Ovary (tissue), 9 donors: ENCODE results near the gene GLO1. TPM values are rescaled to one million over a fixed set of nuclear protein-coding genes. Genes with fewer than 3 reads are reported as not detected.
"Not testable (repeated sequence)": the region's sequence is repeated elsewhere in the genome, so short reads cannot be mapped to it uniquely, and the experiment has no call there.

Experiments
- DNase-seq, 5 donors: peaks; one replicate each; pipeline ENCODE4 v3.0.0-alpha.2; 2019 to 2020
- H3K27ac ChIP-seq, 2 donors: fragments of 200-600 bp; one replicate each; pipeline versions ENCODE4 v1.5.1 to v1.8.0; 2019 to 2022
- H3K27me3 ChIP-seq: fragments of 200-600 bp; one replicate; pipeline ENCODE4 v1.8.0; 2022
- H3K36me3 ChIP-seq: fragments of 200-600 bp; sonication (generic); one replicate; pipeline ENCODE4 v1.5.1; 2019
- H3K4me1 ChIP-seq: one replicate; pipeline ENCODE4 v1.8.1; 2013; ENCODE audit warnings: mild to moderate bottlenecking, moderate library complexity; ENCODE audit not compliant: insufficient read depth
- H3K4me3 ChIP-seq: fragments of 200-600 bp; sonication (generic); one replicate; pipeline ENCODE4 v1.5.1; 2017
- H3K9me3 ChIP-seq, 2 donors: fragments of 200-600 bp in 1 of 2; sonication (generic) in 1 of 2; one replicate each; pipeline versions ENCODE4 v1.5.1 to v1.8.1; 2013 to 2019; ENCODE audit warnings: mild to moderate bottlenecking in 1 of 2, moderate library complexity in 1 of 2
- EP300 ChIP-seq: sonication (generic); formaldehyde crosslinking; IDR thresholded peaks from one replicate; pipeline ENCODE4 v1.6.1; 2017; ENCODE audit warnings: antibody characterized with exemption
- POLR2A ChIP-seq: fragments of 450-650 bp; IDR thresholded peaks from one replicate; pipeline ENCODE4 v1.6.1; 2017; ENCODE audit warnings: antibody characterized with exemption, mild to moderate bottlenecking, moderate library complexity
- WGBS, 3 donors: extraction: QIAGEN DNeasy Blood & Tissue Kit in 1 of 3; methylation state at CpG; one replicate each; pipeline versions ENCODE4 v1.1.5 to v1.1.7; 2013 to 2017; 5-methylcytosine and 5-hydroxymethylcytosine counted together
- intact Hi-C, 4 donors: fragments of 100-400 bp; cut with DNase I; formaldehyde crosslinking; loops; one replicate each; pipeline versions ENCODE4 v1.11.0 to v1.15.1; 2022 to 2023
- polyA plus RNA-seq, 2 donors: library from polyadenylated mRNA; stranded (reverse); fragments of 200-250 nt in 1 of 2; fragments of 350-450 nt in 1 of 2; fragmentation: Illumina TruSeq in 1 of 2; extraction: RNeasy Lipid Tissue Mini Kit (QIAGEN cat#74804) in 1 of 2; gene quantifications; one replicate each; pipeline ENCODE4 v1.2.3, GENCODE V29; 2013 to 2014
- total RNA-seq, 7 donors: library from RNA; depleted of rRNA in 2 of 7; stranded (reverse); fragments of >200 nt in 2 of 7; fragmentation: NEBNext Ultra II Directional in 3 of 7; extraction: Animal tissue kit (Norgen Biotek cat#: 25700) in 3 of 7; gene quantifications; one replicate each; pipeline versions ENCODE4 v1.1.0 to v1.2.4, GENCODE V29; 2016 to 2023
- TF ChIP-seq, protein P1 (sequence below), 3 donors: fragments of 450-650 bp in 2 of 3; fragments of 200-600 bp in 1 of 3; IDR thresholded peaks; one replicate each; pipeline versions ENCODE4 v1.5.1 to v1.8.0; 2016 to 2022; ENCODE audit warnings: antibody characterized with exemption in 3 of 3, mild to moderate bottlenecking in 1 of 3
- donor health status: DM: no; HTN: no; CAD: no; lungs with moderate emphysema.
- donor health status: DM: no; HTN: no; CAD: no.
- donor health status: Bipolar disorder and iron deficiency.
- donor health status: DM: yes; HTN: yes; CAD: no.
- donor health status: DM: no; HTN: no; CAD: no.
- donor health status: DM: yes; HTN: yes; CAD: no.

The GLO1 gene
- total and polyA plus RNA-seq, 9 donors: 76.3 to 154 (median 96.7) TPM

DNA sequence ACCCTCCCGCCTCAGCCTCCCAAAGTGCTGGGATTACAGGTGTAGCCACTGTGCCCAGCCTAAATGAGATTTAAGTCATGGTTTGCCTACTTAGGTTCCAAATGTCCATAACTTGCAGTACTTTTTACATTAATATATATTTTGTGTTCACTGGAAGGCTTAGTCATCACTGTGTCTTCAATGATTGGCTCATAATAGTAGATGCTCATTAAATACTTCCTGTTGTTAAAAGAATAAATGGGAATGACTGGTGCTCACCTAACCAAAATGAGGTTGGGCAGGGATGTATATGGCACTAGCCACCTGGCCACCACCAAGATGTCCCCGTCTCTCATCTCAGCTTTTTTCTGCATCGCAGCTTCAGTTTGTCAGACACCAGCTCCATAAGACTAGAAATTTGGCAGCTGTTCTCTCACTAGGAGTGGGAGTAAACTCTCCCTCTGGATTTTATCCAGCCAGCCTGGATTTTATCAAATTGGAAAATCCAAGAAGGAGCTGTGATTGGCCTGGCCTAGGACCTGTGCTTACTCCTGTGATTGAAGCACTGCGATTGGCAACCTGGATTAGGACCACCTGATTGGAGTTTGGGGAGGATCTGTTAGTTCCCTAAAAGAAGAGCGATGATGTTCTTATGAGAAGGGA lies 1.1 kb upstream of the GLO1 start:
- intact Hi-C loops: no loop called here

DNA sequence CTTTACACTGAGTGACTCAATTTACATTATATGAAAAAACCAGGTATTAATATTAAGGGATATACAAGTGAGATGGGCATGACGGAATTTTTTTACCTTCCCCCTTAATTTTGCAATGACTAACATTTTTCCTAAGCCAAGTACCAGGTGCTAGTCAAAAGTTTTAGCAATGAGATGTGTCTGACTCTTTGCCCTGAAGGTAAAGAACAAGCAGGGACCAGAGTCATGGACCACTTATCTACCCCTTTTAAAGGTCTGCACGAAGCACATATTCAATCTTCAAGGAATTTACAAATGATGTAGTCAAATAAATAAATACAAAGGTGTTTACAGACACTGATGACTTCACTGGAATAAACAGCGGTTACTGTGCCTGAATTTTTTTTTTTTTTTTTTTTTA lies 1.4 kb downstream of the GLO1 start:
- Histone ChIP-seq H3K4me3 (no peak overlapping the region), H3K4me1 (no peaks in the 10 kb centered on the region), H3K27me3 (no peaks in the 10 kb centered on the region), H3K9me3 (no peaks in the 10 kb centered on the region), H3K36me3 (no peaks in the 10 kb centered on the region), H3K27ac (no peak overlapping the region)
- no peak for DNase-seq
- WGBS, 3 donors: 73 to 95% (median 94%) methylated on average over 3 of the region's 3 CpGs
- TF ChIP-seq EP300: no peak
- TF ChIP-seq, protein P1, sequence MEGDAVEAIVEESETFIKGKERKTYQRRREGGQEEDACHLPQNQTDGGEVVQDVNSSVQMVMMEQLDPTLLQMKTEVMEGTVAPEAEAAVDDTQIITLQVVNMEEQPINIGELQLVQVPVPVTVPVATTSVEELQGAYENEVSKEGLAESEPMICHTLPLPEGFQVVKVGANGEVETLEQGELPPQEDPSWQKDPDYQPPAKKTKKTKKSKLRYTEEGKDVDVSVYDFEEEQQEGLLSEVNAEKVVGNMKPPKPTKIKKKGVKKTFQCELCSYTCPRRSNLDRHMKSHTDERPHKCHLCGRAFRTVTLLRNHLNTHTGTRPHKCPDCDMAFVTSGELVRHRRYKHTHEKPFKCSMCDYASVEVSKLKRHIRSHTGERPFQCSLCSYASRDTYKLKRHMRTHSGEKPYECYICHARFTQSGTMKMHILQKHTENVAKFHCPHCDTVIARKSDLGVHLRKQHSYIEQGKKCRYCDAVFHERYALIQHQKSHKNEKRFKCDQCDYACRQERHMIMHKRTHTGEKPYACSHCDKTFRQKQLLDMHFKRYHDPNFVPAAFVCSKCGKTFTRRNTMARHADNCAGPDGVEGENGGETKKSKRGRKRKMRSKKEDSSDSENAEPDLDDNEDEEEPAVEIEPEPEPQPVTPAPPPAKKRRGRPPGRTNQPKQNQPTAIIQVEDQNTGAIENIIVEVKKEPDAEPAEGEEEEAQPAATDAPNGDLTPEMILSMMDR (IDR thresholded peaks at IDR 0.05): no peak
- no peak for TF ChIP-seq POLR2A
- intact Hi-C loops: no loop called here

More for the DNA sequence above, 1.1 kb upstream of the GLO1 start:
- Histone ChIP-seq H3K27me3 (no peaks in the 10 kb centered on the region), H3K27ac (no peak overlapping the region), H3K4me1 (no peaks in the 10 kb centered on the region), H3K4me3 (no peak overlapping the region), H3K36me3 (no peaks in the 10 kb centered on the region), H3K9me3 (no peaks in the 10 kb centered on the region)
- 41 to 54% (median 48%) methylated on average over 5 of the region's 5 CpGs for WGBS, 3 donors
- no peak for DNase-seq
- TF ChIP-seq EP300 (no peak), POLR2A (no peak)
- TF ChIP-seq, protein P1 (IDR thresholded peaks at IDR 0.05): no peak

DNA sequence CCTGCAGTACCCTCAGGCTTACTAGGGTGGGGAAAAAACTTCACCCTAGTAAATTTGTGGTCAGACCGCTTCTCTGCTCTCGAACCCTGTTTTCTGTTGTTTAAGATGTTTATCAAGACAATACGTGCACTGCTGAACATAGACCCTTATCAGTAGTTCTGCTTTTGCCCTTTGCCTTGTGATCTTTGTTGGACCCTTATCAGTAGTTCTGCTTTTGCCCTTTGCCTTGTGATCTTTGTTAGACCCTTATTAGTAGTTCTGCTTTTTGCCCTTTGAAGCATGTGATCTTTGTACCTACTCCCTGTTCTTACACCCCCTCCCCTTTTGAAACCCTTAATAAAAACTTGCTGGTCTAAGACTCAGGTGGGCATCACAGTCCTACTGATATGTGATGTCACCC lies 3.2 kb downstream of the GLO1 start:
- H3K4me1 ChIP-seq, intact Hi-C loops, H3K27ac ChIP-seq, H3K4me3 ChIP-seq, H3K36me3 ChIP-seq, H3K9me3 ChIP-seq, DNase-seq, H3K27me3 ChIP-seq: not testable (repeated sequence)
- 93 to 97% (median 95%) methylated on average over 3 of the region's 3 CpGs for WGBS, 3 donors

DNA sequence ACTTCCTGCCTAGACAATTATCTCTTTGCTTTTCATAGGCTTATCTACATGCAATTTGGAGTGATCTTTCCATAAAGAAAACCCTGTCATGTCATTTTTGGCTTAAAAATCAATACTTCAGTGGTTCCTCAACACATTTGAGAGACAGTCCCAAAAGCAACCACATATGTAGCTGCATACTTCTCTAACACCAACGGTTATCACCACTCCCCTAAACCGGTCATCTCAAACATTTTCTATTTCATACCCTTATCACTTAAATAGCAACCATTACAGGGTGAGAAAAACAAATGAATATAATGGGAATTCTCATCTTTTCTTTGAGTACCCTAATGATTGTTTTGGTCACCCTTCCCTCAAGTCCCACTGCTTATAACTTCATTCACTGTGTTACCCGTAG lies 5.1 kb downstream of the GLO1 start:
- whole genome bisulfite sequencing, 3 donors: 87 to 90% (median 87%) methylated on average over 3 of the region's 3 CpGs
- TF ChIP-seq, protein P1 (IDR thresholded peaks at IDR 0.05): no peak
- TF ChIP-seq POLR2A: no peak
- no peak for TF ChIP-seq EP300

DNA sequence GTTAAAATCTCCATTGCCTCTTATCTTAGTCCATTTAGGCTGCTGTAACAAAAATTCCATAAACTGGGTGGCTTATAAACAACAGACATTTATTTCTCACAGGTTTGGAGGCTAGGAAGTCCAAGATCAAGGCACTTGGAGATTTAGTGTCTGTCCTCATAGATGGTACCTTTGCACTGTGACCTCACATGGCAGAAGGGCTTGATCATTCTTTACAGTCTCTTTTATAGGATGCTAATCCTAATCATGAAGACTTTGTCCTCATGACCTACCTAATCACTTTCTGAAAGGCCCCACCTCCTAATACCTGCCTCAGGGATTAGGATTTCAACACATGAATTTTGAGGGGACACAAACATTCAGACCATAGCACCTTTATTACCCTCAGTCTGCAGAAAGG lies 6.6 kb downstream of the GLO1 start:
- Histone ChIP-seq H3K9me3 (no peaks in the 10 kb centered on the region), H3K36me3 (no peaks in the 10 kb centered on the region), H3K4me1 (no peaks in the 10 kb centered on the region), H3K4me3 (no peak overlapping the region), H3K27me3 (no peaks in the 10 kb centered on the region), H3K27ac (no peak overlapping the region)
- no peak for DNase-seq
- intact Hi-C loops: no loop called here
- no peak for TF ChIP-seq EP300
- no peak for TF ChIP-seq POLR2A
- TF ChIP-seq, protein P1 (IDR thresholded peaks at IDR 0.05): no peak

More for the DNA sequence above, 5.1 kb downstream of the GLO1 start:
- Histone ChIP-seq H3K36me3 (no peaks in the 10 kb centered on the region), H3K9me3 (no peaks in the 10 kb centered on the region), H3K27me3 (no peaks in the 10 kb centered on the region), H3K4me3 (no peak overlapping the region), H3K27ac (no peak overlapping the region), H3K4me1 (no peaks in the 10 kb centered on the region)
- no peak for DNase-seq
- intact Hi-C loops: no loop called here
